Breast epithelium (tissue), 3 donors: ENCODE results near the gene NCKAP5.

Experiments used
- CTCF ChIP-seq, 3 donors: fragments of 450-650 bp; IDR thresholded peaks; one replicate each; pipeline ENCODE4 v1.5.1; 2016 to 2017; ENCODE audit warnings: antibody characterized with exemption in 3 of 3, mild to moderate bottlenecking in 3 of 3, moderate library complexity in 3 of 3
- POLR2A ChIP-seq: fragments of 450-650 bp; IDR thresholded peaks from one replicate; pipeline ENCODE4 v1.6.1; 2016; ENCODE audit warnings: antibody characterized with exemption, mild to moderate bottlenecking, moderate library complexity
- POLR2AphosphoS5 ChIP-seq, 3 donors: sonication (generic); formaldehyde crosslinking; IDR thresholded peaks; one replicate each; pipeline ENCODE4 v1.6.1; 2017; ENCODE audit warnings: antibody characterized with exemption in 3 of 3

- TF ChIP-seq POLR2A: no peak
- TF ChIP-seq CTCF (IDR thresholded peaks at IDR 0.05): no peak
- TF ChIP-seq POLR2AphosphoS5 (IDR thresholded peaks at IDR 0.05): no peak
Measured at GRCh38 chr2:133255360-133255759, 312.9 kb downstream of the NCKAP5 start.
